Measurements from ENCODE around the gene ATP1A2.

Gene ATP1A2

DNA sequence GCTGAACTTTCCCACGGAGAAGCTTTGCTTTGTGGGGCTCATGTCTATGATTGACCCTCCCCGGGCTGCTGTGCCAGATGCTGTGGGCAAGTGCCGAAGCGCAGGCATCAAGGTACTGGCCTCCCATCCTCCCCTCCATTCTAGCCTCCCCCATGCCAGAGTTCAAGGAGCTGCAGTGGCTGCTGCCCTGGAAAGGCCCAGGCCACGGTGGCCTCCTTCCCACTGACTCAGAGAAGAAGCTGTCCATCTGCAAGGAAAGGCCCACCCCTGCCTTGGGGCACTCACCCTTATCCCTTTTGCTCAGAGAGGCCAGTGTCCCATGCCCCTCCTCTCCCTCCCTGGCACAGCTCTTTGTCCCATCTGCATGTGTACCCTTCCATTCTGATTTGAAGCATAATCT lies 14.9 kb downstream of the ATP1A2 start:
- no peaks in the 10 kb centered on the region for H3K9me3 ChIP-seq (ENCODE audit: control insufficient read depth in 1 of 2, low read length in 2 of 2)
- H3K4me3 ChIP-seq (ENCODE audit: low read depth in 1 of 2, low read length in 2 of 2): no peak overlapping the region
- no peaks in the 10 kb centered on the region for H3K27me3 ChIP-seq (ENCODE audit: control insufficient read depth in 1 of 2, insufficient read depth in 2 of 2, low read length in 2 of 2)
- H3K27ac ChIP-seq (ENCODE audit: low read depth, low read length): no peak overlapping the region
- peaks cover 2 to 5% of the 10 kb centered on the region in 2 donors for H3K4me1 ChIP-seq (ENCODE audit: control insufficient read depth in 1 of 2, insufficient read depth in 2 of 2, low read length in 2 of 2)
- H3K9ac ChIP-seq (ENCODE audit: low read depth in 1 of 2, low read length in 2 of 2): no peak overlapping the region
- H3K36me3 ChIP-seq (ENCODE audit: control insufficient read depth in 1 of 2, insufficient read depth in 2 of 2, low read length in 2 of 2): no peaks in the 10 kb centered on the region

GRCh38 chr1:160130939-160131338 lies 15.4 kb downstream of the ATP1A2 start:
- Histone ChIP-seq H3K9me3 (ENCODE audit: control insufficient read depth in 1 of 2, low read length in 2 of 2) (no peaks in the 10 kb centered on the region), H3K27ac (ENCODE audit: low read depth, low read length) (no peak overlapping the region), H3K4me1 (ENCODE audit: control insufficient read depth in 1 of 2, insufficient read depth in 2 of 2, low read length in 2 of 2) (peaks cover 2 to 5% of the 10 kb centered on the region in 2 donors), H3K27me3 (ENCODE audit: control insufficient read depth in 1 of 2, insufficient read depth in 2 of 2, low read length in 2 of 2) (no peaks in the 10 kb centered on the region), H3K4me3 (ENCODE audit: low read depth in 1 of 2, low read length in 2 of 2) (no peak overlapping the region), H3K36me3 (ENCODE audit: control insufficient read depth in 1 of 2, insufficient read depth in 2 of 2, low read length in 2 of 2) (no peaks in the 10 kb centered on the region), H3K9ac (ENCODE audit: low read depth in 1 of 2, low read length in 2 of 2) (no peak overlapping the region)

DNA sequence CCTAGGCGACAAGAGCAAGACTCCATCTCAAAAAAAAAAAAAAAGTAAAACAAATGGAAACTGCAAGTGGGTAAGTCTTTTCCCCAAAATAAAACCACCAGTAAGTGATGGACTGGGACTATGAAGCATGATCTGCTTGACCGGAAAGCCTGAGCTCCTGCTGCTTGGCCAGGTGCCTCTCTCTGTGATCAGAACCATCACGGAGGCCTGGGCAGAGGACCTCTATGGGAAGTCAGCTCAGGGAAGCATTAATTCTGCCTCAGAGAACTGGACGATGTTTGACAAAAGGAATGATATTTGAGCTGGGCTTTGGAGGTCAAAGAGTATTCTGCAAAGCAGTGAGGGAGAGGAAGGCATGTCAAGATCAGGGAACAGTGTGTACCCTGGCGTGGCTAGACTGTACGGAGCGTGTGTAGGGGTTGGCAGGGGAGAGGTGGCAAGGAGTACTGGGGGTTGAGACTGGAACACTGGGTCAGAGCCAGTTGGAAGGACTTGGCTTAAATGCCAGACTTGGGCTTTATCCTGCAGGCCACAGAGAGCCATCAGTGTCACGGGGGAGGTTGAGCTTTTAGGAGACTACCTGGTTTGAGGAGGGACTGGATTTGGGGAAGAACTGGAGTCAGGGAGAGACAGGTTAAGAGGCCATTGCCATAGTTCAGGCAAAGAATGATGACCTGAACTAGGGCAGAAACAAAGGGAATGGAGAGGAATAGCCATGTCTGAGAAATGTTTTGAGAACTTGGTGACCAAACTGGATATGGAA lies 16.4 kb downstream of the ATP1A2 start:
- Histone ChIP-seq H3K9ac (ENCODE audit: low read depth in 1 of 2, low read length in 2 of 2) (no peak overlapping the region), H3K27ac (ENCODE audit: low read depth, low read length) (no peak overlapping the region), H3K27me3 (ENCODE audit: control insufficient read depth in 1 of 2, insufficient read depth in 2 of 2, low read length in 2 of 2) (no peaks in the 10 kb centered on the region), H3K4me3 (ENCODE audit: low read depth in 1 of 2, low read length in 2 of 2) (no peak overlapping the region), H3K9me3 (ENCODE audit: control insufficient read depth in 1 of 2, low read length in 2 of 2) (no peaks in the 10 kb centered on the region), H3K36me3 (ENCODE audit: control insufficient read depth in 1 of 2, insufficient read depth in 2 of 2, low read length in 2 of 2) (no peaks in the 10 kb centered on the region), H3K4me1 (ENCODE audit: control insufficient read depth in 1 of 2, insufficient read depth in 2 of 2, low read length in 2 of 2) (peaks cover 2 to 5% of the 10 kb centered on the region in 2 donors)

GRCh38 chr1:160133990-160134770 lies 18.6 kb downstream of the ATP1A2 start:
- no peak overlapping the region for H3K27ac ChIP-seq (ENCODE audit: low read depth, low read length)
- no peak overlapping the region for H3K4me3 ChIP-seq (ENCODE audit: low read depth in 1 of 2, low read length in 2 of 2)
- no peaks in the 10 kb centered on the region for H3K36me3 ChIP-seq (ENCODE audit: control insufficient read depth in 1 of 2, insufficient read depth in 2 of 2, low read length in 2 of 2)
- no peaks in the 10 kb centered on the region for H3K9me3 ChIP-seq (ENCODE audit: control insufficient read depth in 1 of 2, low read length in 2 of 2)
- no peaks in the 10 kb centered on the region for H3K27me3 ChIP-seq (ENCODE audit: control insufficient read depth in 1 of 2, insufficient read depth in 2 of 2, low read length in 2 of 2)
- no peak overlapping the region for H3K9ac ChIP-seq (ENCODE audit: low read depth in 1 of 2, low read length in 2 of 2)
- H3K4me1 ChIP-seq (ENCODE audit: control insufficient read depth in 1 of 2, insufficient read depth in 2 of 2, low read length in 2 of 2): no peaks in the 10 kb centered on the region

DNA sequence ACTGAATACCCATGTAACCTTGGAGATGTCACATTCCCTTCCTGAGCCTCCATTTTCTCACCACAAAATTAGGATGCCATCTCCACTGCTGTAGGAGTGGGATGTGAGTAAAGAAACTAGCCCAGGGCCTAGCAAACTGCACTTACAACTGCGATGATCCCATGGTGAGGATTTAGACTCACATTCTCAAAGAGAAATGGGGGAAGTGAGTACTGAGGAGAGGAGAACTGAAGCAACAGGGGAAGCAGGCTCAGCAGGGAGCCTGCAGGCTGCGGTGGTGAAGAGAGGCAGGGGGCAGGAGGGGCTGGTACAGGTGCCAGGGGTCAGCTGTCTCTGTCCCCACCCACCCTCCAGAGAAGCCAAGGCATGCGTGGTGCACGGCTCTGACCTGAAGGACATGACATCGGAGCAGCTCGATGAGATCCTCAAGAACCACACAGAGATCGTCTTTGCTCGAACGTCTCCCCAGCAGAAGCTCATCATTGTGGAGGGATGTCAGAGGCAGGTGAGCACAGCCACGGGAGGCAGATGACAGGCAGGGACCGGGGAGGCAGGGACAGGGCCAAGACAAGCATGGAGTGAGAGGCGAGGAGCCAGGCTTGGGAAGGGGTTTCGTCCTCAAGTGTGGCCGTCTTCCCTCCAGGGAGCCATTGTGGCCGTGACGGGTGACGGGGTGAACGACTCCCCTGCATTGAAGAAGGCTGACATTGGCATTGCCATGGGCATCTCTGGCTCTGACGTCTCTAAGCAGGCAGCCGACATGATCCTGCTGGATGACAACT lies 19.4 kb downstream of the ATP1A2 start:
- H3K27me3 ChIP-seq (ENCODE audit: control insufficient read depth in 1 of 2, insufficient read depth in 2 of 2, low read length in 2 of 2): no peaks in the 10 kb centered on the region
- H3K27ac ChIP-seq (ENCODE audit: low read depth, low read length): no peak overlapping the region
- no peak overlapping the region for H3K9ac ChIP-seq (ENCODE audit: low read depth in 1 of 2, low read length in 2 of 2)
- H3K36me3 ChIP-seq (ENCODE audit: control insufficient read depth in 1 of 2, insufficient read depth in 2 of 2, low read length in 2 of 2): no peaks in the 10 kb centered on the region
- H3K4me3 ChIP-seq (ENCODE audit: low read depth in 1 of 2, low read length in 2 of 2): no peak overlapping the region
- H3K9me3 ChIP-seq (ENCODE audit: control insufficient read depth in 1 of 2, low read length in 2 of 2): no peaks in the 10 kb centered on the region
- no peaks in the 10 kb centered on the region for H3K4me1 ChIP-seq (ENCODE audit: control insufficient read depth in 1 of 2, insufficient read depth in 2 of 2, low read length in 2 of 2)

DNA sequence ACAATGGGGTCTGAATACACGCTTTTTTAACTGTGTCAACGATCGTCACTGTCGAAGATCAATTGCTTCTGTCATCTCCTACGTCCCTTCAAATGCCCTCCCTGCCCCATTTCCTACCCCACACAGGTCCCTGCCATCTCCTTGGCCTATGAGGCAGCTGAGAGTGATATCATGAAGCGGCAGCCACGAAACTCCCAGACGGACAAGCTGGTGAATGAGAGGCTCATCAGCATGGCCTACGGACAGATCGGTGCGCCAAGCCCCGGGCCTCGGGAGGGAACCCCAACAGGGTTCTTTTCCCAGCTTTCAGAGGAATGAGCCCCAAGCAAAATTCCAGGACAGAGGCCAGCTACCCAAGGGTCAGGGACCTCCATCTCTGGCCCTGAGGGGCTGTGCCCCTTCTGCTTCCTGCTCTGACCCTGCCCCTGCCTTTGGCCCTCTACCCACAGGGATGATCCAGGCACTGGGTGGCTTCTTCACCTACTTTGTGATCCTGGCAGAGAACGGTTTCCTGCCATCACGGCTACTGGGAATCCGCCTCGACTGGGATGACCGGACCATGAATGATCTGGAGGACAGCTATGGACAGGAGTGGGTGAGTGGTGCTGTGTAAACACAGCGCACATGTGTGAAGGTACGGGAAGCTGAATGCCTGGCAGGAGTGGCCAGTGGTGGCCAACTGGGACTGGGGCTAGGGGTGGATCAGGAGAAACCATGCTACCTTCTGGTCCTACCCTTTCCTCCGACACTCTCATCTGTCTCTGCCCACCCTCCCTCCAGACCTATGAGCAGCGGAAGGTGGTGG lies 20.8 kb downstream of the ATP1A2 start:
- H3K36me3 ChIP-seq (ENCODE audit: control insufficient read depth in 1 of 2, insufficient read depth in 2 of 2, low read length in 2 of 2): no peaks in the 10 kb centered on the region
- no peaks in the 10 kb centered on the region for H3K4me1 ChIP-seq (ENCODE audit: control insufficient read depth in 1 of 2, insufficient read depth in 2 of 2, low read length in 2 of 2)
- H3K9ac ChIP-seq (ENCODE audit: low read depth in 1 of 2, low read length in 2 of 2): no peak overlapping the region
- no peak overlapping the region for H3K4me3 ChIP-seq (ENCODE audit: low read depth in 1 of 2, low read length in 2 of 2)
- no peak overlapping the region for H3K27ac ChIP-seq (ENCODE audit: low read depth, low read length)
- H3K27me3 ChIP-seq (ENCODE audit: control insufficient read depth in 1 of 2, insufficient read depth in 2 of 2, low read length in 2 of 2): peaks cover 0 to 2% of the 10 kb centered on the region in 2 donors
- H3K9me3 ChIP-seq (ENCODE audit: control insufficient read depth in 1 of 2, low read length in 2 of 2): no peaks in the 10 kb centered on the region

DNA sequence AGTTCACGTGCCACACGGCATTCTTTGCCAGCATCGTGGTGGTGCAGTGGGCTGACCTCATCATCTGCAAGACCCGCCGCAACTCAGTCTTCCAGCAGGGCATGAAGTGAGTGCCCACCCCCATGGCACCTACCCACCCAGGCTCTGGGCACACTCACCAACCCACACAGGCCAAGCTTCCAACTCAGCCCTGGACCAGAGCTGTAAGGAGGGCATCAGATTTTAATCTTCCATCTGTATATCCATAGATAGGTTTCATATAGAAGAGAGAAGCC lies 21.3 kb downstream of the ATP1A2 start:
- no peak overlapping the region for H3K9ac ChIP-seq (ENCODE audit: low read depth in 1 of 2, low read length in 2 of 2)
- no peak overlapping the region for H3K4me3 ChIP-seq (ENCODE audit: low read depth in 1 of 2, low read length in 2 of 2)
- no peaks in the 10 kb centered on the region for H3K4me1 ChIP-seq (ENCODE audit: control insufficient read depth in 1 of 2, insufficient read depth in 2 of 2, low read length in 2 of 2)
- H3K27me3 ChIP-seq (ENCODE audit: control insufficient read depth in 1 of 2, insufficient read depth in 2 of 2, low read length in 2 of 2): peaks cover 0 to 2% of the 10 kb centered on the region in 2 donors
- H3K27ac ChIP-seq (ENCODE audit: low read depth, low read length): no peak overlapping the region
- H3K36me3 ChIP-seq (ENCODE audit: control insufficient read depth in 1 of 2, insufficient read depth in 2 of 2, low read length in 2 of 2): no peaks in the 10 kb centered on the region
- no peaks in the 10 kb centered on the region for H3K9me3 ChIP-seq (ENCODE audit: control insufficient read depth in 1 of 2, low read length in 2 of 2)

DNA sequence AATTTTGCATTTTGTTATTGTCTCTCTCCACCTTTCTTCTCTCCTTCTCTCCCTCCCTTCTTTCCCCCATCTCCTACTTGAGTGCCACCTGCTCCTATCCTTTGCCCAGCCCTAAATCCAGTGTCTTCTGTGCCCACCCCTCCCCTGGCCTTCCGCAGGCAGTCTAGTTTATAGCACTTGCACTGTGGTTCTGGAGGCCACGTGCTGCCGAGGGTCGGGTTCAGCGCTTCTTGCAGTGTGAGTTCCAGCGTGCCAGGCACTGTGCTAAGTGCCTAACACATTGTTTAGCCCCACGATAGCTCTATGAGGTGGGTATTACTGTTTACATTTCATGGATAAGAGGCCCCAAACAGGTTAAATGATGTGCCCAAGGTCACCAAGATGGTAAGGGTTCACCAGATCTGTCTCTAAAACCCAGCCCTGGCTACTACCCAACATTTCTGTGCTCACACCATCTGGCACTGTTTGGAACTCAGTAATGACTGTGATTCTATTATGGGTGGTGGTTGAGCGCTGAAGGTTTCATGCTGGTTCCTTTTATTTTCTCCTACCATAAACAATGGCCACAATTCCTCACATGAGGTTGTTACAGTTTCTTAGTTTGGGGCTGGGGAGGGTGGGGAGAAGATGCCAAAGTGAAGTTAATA lies 21.8 kb downstream of the ATP1A2 start:
- Histone ChIP-seq H3K9ac (ENCODE audit: low read depth in 1 of 2, low read length in 2 of 2) (no peak overlapping the region), H3K4me1 (ENCODE audit: control insufficient read depth in 1 of 2, insufficient read depth in 2 of 2, low read length in 2 of 2) (no peaks in the 10 kb centered on the region), H3K9me3 (ENCODE audit: control insufficient read depth in 1 of 2, low read length in 2 of 2) (no peaks in the 10 kb centered on the region), H3K27me3 (ENCODE audit: control insufficient read depth in 1 of 2, insufficient read depth in 2 of 2, low read length in 2 of 2) (peaks cover 0 to 2% of the 10 kb centered on the region in 2 donors), H3K36me3 (ENCODE audit: control insufficient read depth in 1 of 2, insufficient read depth in 2 of 2, low read length in 2 of 2) (no peaks in the 10 kb centered on the region), H3K27ac (ENCODE audit: low read depth, low read length) (no peak overlapping the region), H3K4me3 (ENCODE audit: low read depth in 1 of 2, low read length in 2 of 2) (no peak overlapping the region)

DNA sequence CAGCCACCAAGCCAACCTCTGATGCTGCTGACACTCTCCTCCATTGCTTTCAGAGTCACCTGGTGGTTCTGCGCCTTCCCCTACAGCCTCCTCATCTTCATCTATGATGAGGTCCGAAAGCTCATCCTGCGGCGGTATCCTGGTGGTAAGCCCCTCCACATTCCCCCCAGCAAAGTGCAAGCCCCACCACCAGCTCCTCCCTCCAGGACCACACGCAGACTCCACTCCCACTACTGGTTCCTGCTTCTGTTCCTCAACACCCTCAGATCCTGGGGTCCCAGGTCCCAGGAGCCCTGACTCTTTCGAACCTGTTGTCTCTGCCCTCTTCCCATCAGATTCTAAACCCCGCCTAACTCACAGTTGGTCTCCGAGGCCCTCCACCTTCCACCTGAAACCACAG lies 24.3 kb downstream of the ATP1A2 start:
- H3K36me3 ChIP-seq (ENCODE audit: control insufficient read depth in 1 of 2, insufficient read depth in 2 of 2, low read length in 2 of 2): no peaks in the 10 kb centered on the region
- H3K9ac ChIP-seq (ENCODE audit: low read depth in 1 of 2, low read length in 2 of 2): no peak overlapping the region
- H3K27ac ChIP-seq (ENCODE audit: low read depth, low read length): no peak overlapping the region
- peaks cover 0 to 2% of the 10 kb centered on the region in 2 donors for H3K27me3 ChIP-seq (ENCODE audit: control insufficient read depth in 1 of 2, insufficient read depth in 2 of 2, low read length in 2 of 2)
- no peak overlapping the region for H3K4me3 ChIP-seq (ENCODE audit: low read depth in 1 of 2, low read length in 2 of 2)
- H3K4me1 ChIP-seq (ENCODE audit: control insufficient read depth in 1 of 2, insufficient read depth in 2 of 2, low read length in 2 of 2): no peaks in the 10 kb centered on the region
- H3K9me3 ChIP-seq (ENCODE audit: control insufficient read depth in 1 of 2, low read length in 2 of 2): no peaks in the 10 kb centered on the region
